Measurements from ENCODE around the gene ZNF182.
"Not testable (repeated sequence)": the region's sequence is repeated elsewhere in the genome, so short reads cannot be mapped to it uniquely, and the experiment has no call there.

Gene ZNF182

GRCh38 chrX:47992669-47993068, 11.1 kb downstream of the ZNF182 start:
- DNase-seq = no peak

- no peak for DNase-seq
Observed at GRCh38 chrX:47992095-47992380, 11.8 kb downstream of the ZNF182 start.

GRCh38 chrX:47991263-47992094, 12.3 kb downstream of the ZNF182 start:
- DNase-seq = peak; percentile 41

GRCh38 chrX:47976254-47977151, 27.3 kb downstream of the ZNF182 start:
- DNase-seq = no peak

GRCh38 chrX:47973235-47973634, 30.6 kb downstream of the ZNF182 start:
- no peak for DNase-seq

- not testable (repeated sequence) for DNase-seq
Observed at GRCh38 chrX:47965526-47965925, 38.3 kb downstream of the ZNF182 start.

GRCh38 chrX:47961830-47962229, 42.0 kb downstream of the ZNF182 start:
- not testable (repeated sequence) for DNase-seq

GRCh38 chrX:47960406-47960805, 43.4 kb downstream of the ZNF182 start:
- no peak for DNase-seq

- DNase-seq = peak; percentile 1
Observed at GRCh38 chrX:47958761-47959342, 44.9 kb downstream of the ZNF182 start.

- not testable (repeated sequence) for DNase-seq
Observed at GRCh38 chrX:47958206-47958605, 45.6 kb downstream of the ZNF182 start.

- no peak for DNase-seq
Observed at GRCh38 chrX:47956016-47956415, 47.8 kb downstream of the ZNF182 start.

GRCh38 chrX:47955295-47955694, 48.5 kb downstream of the ZNF182 start:
- not testable (repeated sequence) for DNase-seq

- DNase-seq = no peak
Observed at GRCh38 chrX:47941423-47941822, 62.4 kb downstream of the ZNF182 start.

- no peak for DNase-seq
Observed at GRCh38 chrX:47940448-47940847, 63.3 kb downstream of the ZNF182 start.

- no peak for DNase-seq
Observed at GRCh38 chrX:47936940-47937317, 66.9 kb downstream of the ZNF182 start.

GRCh38 chrX:47936224-47936939, 67.4 kb downstream of the ZNF182 start:
- peak; percentile 12 for DNase-seq

GRCh38 chrX:47933946-47934345, 69.8 kb downstream of the ZNF182 start:
- DNase-seq = no peak

- DNase-seq = not testable (repeated sequence)
Observed at GRCh38 chrX:47931970-47932369, 71.8 kb downstream of the ZNF182 start.

- DNase-seq = no peak
Observed at GRCh38 chrX:47927212-47927611, 76.6 kb downstream of the ZNF182 start.

All from activated CD4-positive, alpha-beta T cell treated with anti-CD3 and anti-CD28 coated beads, Interleukin-2, Interleukin-6, amounts not matched to agents 100 ng/mL and 50 ng/mL, durations not matched to agents 16 hours and 8 hours (primary cell).